ENCODE data around the gene XCR1.

Gene XCR1

GRCh38 chr3:46020766-46021510, 6.3 kb downstream of the XCR1 start:
- TF ChIP-seq CTCF (conservative IDR thresholded peaks at IDR 0.05; ENCODE audit: low read depth) = no peak

DNA sequence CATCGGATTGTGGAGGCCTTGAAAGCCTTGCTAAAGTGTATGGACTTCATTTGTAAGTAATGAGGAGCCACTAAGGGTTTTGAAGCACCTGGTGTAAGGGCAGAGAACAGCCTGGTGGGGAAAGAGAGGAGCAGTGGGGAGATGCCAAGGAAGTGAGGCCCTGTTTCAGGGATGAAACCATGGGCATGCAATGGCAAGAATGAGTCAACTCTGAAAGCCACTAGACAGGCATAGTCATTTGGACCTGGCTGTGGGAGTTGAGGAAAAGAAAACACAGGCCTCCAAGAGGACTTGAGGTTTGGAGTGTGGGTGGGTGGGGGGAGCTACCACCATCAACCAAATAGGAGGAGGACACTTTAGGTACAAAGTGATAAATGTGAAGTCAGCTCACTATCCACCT, 7.6 kb downstream of the XCR1 start:
- no peak for TF ChIP-seq CTCF (conservative IDR thresholded peaks at IDR 0.05; ENCODE audit: low read depth)
- POLR2A ChIA-PET (ENCODE audit: low non-redundant PET) = no interaction called here
- no peak overlapping the region for H3K27ac ChIP-seq
- CTCF ChIA-PET = no interaction called here
- no peak for DNase-seq (ENCODE audit: low spot score)

More at GRCh38 chr3:46020766-46021510, 6.3 kb downstream of the XCR1 start:
- POLR2A ChIA-PET (ENCODE audit: low non-redundant PET) = no interaction called here
- H3K27ac ChIP-seq = no peak overlapping the region
- CTCF ChIA-PET = no interaction called here
- DNase-seq (ENCODE audit: low spot score) = no peak

- DNase-seq (ENCODE audit: low spot score) = no peak
- H3K27ac ChIP-seq = no peak overlapping the region
- ChIA-PET POLR2A (ENCODE audit: low non-redundant PET) (no interaction called here), CTCF (no interaction called here)
- TF ChIP-seq CTCF (conservative IDR thresholded peaks at IDR 0.05; ENCODE audit: low read depth) = no peak
Observed at GRCh38 chr3:46017720-46018119, 9.6 kb downstream of the XCR1 start.

DNA sequence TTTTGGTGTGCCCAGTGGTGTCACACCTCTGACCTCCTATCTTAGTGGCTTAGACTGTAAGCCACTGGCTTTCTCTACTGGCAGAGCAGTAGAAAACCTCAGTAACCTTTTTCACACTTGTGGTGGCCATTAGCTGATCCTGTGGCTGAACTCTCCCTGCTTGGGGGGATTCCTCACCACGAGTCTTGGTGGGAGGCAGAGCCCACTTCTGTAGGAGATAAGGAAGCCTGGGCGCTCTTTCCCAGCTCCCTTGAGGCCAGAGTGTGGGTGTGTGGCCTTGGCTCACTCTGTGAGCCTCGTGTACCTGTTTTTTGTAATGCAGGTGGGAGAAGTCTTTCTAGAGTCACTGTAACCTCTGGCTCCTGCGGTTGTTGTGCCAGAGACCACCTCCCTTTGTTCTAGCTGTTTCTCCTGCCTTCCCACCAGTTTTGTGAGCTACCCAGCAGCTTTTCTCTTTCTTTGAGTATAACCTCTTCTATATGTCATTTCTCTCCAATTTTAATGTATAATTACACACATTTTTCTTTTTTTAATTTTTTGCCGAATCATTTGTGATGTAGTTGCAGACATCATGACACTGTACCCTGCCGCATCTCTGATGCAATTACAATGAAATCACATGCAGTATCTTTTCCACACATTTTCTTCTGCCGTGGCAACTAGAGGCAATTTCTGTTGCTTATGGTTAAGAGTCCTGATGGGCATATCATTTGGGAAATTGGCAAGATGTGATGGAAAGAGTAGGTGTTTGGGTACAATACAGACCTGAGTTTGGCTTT, 13.8 kb downstream of the XCR1 start:
- no peak for TF ChIP-seq CTCF (conservative IDR thresholded peaks at IDR 0.05; ENCODE audit: low read depth)
- CTCF ChIA-PET = no interaction called here
- no peak for DNase-seq (ENCODE audit: low spot score)
- POLR2A ChIA-PET (ENCODE audit: low non-redundant PET) = no interaction called here
- no peak overlapping the region for H3K27ac ChIP-seq

DNA sequence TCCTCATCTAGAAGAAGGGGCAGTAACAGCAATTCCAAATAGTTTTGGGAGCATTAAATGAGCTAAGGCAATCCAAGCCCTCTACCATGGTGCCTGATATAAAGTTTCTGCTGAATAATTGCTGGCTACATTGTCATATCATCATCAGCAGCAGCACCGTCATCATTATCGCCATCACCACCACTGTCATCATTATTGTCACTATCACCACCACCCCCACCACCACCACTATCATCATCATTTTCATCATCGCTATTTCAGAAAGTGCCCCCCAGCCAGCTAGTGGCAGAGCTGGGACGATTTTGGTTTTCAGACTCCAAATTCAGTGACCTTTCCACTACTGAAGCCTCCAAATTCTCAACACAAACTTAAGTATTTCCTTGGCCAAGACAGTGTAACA, 15.0 kb downstream of the XCR1 start:
- ChIA-PET CTCF (no interaction called here), POLR2A (ENCODE audit: low non-redundant PET) (no interaction called here)
- no peak for DNase-seq (ENCODE audit: low spot score)
- no peak overlapping the region for H3K27ac ChIP-seq
- TF ChIP-seq CTCF (conservative IDR thresholded peaks at IDR 0.05; ENCODE audit: low read depth) = no peak

DNA sequence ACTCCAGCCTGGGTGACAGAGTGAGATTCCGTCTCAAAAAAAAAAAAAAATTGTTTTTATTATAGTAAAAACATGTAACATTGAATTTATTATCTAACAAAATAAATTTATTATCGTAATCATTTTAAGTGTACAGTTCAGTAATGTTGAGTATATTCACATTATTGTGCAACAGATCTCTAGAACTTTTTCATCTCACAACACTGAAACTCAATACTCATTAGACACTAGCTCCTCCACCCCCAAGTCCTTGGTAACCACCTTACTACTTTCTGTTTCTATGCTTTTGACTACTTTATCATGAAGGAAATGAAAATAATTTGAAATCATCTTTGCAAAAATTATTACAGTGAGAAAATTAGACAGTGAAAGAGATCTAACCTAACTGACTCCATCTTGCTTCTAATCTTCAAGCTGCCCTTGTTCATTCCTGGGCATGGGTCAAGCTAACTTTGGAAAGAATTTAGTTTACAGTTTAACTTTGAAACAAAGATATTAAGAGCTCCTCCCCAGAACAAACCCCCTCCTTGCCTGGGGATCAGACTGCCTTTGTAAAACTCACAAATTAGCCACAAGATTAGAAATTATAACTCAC, 16.7 kb downstream of the XCR1 start:
- POLR2A ChIA-PET (ENCODE audit: low non-redundant PET) = no interaction called here
- TF ChIP-seq CTCF (conservative IDR thresholded peaks at IDR 0.05; ENCODE audit: low read depth) = no peak
- H3K27ac ChIP-seq = no peak overlapping the region
- DNase-seq (ENCODE audit: low spot score) = no peak
- CTCF ChIA-PET = no interaction called here

All from RWPE1 (cell line).